NCI-H82 (cell line): ENCODE measurements around the gene DHX34.
"Not testable (repeated sequence)": the region's sequence is repeated elsewhere in the genome, so short reads cannot be mapped to it uniquely, and the experiment has no call there.

ENCODE experiments used
- DNase-seq: peaks from one replicate; lab custom pipeline; 2025; lab: John Stamatoyannopoulos, UW

DHX34 gene

DNA sequence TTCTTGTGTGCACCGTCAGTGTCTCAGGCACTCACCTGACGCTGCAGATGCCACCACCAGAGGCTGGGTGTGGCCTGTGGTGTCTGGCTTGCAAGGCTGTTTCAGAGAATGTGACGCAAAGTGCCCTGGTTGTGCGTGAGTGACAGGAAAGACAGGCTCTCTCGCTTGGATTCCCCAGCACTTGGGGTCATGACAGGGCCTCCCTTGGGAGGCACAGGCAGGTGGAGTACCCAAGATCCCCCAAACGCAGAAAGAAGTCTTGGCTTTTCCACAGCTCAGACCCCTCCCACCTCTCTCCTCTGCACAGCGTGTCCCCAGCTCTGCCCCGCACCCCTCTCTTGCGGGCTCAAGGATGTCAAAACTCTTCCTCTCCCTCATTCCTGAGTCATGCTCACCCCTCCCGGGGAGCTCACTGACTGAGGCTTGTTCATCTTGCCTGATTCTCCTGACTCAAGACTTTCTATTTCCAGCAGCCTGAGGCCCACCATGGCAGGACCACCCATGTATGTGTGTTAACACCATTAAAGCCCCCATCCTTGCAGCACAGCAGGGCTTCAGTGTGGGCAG is 21.0 kb downstream of the DHX34 start:
- no peak for DNase-seq

DNA sequence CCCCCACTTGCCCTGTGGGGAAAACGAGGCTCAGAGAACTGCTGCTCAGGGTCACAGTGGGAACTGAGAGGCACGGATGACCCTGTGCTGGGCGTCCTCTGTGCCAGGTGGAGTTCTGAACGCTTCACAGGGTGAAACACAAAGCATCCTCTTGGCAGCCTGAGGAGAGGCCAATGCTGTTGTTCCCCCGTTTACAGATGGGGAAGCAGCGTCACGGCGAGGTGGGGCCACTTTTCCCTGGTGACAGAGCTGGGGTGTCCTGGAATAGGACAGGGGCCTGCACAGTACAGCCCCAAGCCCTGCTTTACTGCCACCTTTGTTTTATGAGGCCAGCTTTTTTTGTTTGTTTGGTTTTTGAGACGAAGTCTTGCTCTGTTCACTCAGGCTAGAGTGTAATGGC is 22.1 kb downstream of the DHX34 start:
- DNase-seq = no peak

DNA sequence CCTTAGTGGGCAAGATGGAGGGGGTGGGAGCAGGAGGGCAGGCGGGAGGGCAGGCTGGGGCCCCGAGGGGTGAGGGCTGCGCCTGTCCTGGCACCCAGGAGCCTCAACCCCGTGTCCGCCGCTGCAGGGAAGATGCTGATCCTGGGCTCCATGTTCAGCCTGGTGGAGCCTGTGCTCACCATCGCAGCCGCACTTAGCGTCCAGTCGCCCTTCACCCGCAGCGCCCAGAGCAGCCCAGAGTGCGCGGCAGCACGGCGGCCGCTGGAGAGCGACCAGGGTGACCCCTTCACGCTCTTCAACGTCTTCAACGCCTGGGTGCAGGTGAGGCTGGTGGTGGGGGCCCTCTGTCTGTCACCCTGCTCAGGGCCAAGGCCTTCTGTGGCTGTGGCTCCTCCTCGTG is 23.5 kb downstream of the DHX34 start:
- no peak for DNase-seq

DNA sequence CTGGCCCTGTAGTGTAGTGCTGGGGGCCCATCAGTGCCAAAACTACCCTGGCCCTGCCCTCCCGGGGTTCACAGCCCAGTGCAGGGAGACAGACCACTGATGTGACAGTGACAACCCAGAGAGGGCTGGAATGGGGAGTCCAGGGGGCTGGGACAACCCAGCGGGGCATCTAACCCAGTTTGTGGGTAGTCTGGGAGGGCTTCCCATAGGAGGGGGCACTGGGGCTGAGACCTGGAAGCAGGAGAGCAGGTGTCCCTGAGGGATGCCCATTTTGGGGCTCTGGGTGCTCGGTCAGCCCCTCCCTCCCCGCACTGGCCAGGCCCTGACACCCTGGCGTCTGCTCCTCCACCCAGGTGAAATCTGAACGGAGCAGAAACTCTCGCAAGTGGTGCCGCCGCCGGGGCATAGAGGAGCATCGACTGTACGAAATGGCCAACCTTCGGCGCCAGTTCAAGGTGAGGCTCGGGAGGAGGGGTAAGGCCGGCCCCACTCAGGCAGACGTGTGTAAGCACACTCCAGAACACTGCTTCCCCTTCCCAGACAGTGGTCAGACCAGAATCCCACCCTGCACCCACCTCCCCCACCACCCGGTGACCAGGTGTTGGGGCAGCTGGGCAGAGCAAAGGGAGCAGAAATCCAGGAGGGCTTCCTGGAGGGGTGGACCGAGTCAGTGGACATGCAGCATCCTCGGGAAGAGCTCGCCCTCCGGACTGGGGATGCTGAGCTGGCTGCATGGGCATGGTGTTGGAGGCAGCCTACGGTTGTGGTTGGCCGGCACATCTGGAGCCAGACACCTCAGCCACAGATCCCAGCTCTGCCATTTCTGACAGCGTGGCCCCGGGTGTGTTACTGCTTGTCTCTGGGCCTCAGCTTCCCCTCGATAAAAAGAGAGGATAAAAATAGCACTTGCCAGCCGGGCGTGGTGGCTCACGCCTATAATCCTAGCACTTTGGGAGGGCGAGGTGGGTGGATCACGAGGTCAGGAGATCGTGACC is 24.4 kb downstream of the DHX34 start:
- no peak for DNase-seq

DNA sequence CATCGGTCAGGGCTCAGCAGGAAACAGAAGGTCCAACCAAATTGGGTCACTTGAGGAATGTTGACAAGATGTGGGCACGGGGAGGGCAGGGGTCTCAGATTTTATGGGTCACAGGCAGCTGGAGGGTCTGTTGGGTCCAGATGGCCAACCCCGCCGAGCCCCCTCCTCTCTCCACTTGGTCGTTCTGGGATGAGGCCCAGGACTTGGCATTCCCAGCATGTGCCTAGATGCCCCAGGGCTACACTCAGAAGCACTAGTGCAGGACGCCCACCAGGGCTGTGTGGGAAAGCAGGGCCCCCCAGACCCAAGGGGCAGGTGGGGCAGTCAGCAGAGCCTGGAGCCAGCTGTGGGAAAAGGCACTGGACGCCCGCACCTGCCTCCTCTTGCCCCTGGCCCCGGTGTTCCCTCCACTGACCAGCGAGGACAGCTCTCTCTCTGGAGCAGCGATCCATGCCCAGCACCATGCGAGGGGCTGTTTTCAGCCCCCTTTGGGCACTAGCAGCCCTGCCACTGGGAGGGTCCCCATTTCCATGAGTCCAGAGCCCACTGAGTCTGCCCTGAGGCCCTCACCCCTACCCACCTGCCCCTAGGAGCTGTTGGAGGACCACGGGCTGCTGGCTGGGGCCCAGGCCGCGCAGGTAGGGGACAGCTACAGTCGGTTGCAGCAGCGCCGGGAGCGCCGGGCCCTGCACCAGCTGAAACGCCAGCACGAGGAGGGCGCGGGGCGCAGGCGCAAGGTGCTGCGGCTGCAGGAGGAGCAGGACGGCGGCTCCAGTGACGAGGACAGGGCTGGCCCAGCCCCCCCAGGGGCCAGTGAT is 26.0 kb downstream of the DHX34 start:
- DNase-seq = no peak

DNA sequence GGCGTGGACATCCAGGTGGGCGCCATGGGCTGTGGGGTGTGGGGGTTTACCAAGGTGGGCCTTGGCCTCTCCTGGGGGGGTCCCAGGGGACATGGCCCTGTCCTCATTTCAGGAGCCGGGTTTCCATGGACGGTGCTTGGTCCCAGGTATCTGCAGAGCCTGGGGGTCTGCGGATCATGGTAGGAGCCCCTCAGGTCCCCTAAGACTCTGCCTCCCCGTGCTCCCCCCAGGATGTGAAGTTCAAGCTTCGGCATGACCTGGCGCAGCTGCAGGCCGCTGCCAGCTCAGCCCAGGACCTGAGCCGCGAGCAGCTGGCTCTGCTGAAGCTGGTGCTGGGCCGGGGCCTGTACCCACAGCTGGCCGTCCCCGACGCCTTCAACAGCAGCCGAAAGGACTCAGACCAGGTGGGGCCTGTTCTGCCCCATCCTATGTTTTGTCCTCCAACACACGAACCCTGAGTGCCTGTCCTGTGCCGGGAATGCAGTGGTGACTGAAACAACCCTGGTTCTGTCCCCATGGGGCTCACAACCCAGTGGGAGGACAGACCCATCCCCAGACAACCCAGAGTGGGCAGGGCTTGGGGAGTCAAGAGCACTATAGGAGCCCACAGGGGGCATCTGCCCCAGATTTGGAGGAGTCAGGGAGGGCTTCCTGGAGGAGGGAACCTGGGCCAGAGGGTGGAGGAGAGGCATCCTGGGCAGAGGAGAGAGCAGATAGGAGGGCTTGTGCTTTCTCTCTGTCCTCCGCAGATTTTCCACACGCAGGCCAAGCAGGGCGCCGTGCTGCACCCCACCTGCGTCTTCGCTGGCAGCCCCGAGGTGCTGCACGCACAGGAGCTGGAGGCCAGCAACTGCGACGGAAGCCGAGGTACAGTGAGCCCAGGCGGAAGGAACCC is 26.8 kb downstream of the DHX34 start:
- no peak for DNase-seq

DNA sequence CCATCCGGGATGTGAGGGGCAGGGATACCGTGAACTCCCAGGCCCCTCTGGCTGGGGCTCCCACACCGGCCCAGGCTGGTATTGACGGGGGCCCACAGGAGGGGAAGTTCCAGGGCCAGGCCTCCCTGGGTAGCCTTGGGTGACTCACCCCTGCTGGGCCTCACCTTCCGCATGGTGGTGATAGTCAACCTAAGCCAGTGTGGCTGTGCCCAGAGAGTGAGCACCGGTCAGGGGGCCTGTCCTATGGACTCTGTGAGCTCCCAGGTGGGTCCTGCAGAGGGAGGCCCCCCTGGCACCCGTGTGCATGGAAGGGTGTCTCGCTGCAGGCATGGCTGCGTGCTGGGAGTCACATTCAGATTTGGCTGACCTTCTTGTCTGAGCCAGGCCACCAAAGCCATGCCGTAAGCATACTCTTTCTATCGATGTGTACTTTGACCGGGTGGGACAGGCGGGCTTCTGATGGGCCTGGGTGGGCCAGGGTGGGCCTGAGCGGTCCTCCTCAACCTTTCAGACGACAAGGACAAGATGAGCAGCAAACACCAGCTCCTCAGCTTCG is 27.6 kb downstream of the DHX34 start:
- DNase-seq = no peak

DNA sequence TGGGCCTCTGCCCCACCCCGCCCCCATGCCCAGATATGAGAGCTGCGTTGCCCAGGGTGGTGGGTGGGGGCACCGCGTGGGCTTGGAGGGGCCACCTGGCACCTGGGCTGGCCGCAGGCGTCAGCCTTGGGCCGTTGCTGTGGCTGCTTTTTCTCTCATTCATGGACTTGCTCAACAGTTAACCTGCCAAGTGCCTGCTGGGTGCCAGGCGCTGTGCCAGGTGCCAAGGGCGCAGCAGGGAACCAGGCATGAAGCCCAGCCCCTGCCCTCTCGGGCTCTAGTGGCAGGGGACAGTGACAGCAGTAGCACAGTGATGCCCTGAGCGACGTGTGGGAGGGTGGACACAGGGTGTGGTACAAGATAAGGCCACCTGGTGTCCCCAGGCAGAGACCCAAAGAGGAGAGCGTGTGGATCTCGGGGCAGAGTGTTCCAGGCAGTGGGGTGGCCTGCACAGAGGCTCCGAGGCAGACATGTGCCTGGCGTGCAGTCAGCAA is 28.1 kb downstream of the DHX34 start:
- no peak for DNase-seq

DNA sequence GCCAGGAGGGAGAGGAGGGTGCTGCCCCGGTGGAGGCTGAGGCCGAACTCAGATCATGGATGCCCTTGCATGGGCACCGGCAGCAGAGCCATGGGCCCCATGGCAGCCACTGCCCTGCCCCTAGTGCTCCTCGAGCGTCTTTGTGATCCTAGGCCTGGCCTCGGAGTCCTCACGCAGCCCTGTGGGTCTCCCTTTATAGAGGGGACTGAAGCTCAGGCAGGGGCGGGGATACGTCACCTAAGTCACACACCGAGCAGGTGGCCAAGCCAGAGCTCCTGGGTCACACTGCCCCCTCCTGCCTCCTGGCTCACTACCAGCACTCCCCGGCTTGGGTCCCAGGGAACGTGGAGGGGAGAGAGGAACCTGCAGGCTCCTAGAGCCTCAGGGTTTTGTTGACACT is 28.7 kb downstream of the DHX34 start:
- DNase-seq = peak; percentile 27

DNA sequence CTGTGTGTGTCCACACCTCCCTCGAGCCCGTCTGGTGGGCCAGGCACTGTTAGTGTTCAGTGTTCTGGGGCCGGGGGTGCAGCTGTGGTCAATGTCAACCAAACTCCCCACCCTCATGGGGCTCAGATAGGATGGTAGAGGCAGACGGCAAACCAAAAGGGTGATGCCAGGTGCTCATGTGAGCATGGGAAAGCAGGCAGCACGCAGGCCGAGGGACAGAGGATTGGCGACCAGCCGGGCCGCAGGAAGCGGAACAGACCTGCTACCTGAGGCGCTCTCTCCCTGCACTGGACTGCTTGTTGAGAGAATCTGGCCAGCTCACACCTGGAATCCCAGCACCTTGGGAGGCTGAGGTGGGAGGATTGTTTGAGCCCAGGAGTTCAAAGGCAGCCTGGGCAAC is 29.1 kb downstream of the DHX34 start:
- DNase-seq = no peak

DNA sequence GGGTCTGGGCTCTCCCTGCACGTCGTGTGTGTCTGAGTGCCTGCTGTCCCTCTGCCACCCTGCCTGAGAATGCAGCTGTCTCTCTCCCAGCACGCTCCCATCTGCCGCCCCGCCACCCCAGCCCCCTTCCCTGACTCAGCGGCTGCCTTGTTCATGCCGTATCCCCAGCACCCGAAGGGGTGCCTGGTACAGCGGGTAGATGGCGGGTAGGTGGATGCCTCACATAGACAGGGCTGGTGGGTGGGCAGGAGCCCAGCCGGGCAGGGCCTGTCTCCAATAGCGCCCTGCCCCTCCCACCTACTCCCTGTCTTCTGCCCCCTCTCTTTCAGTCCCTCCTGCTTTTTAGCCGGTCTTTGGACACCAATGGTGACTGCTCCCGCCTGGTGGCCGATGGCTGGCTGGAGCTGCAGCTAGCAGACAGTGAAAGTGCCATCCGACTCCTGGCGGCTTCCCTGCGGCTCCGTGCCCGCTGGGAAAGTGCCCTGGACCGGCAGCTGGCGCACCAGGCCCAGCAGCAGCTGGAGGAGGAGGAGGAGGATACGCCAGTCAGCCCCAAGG is 30.3 kb downstream of the DHX34 start:
- DNase-seq = peak; percentile 71

DNA sequence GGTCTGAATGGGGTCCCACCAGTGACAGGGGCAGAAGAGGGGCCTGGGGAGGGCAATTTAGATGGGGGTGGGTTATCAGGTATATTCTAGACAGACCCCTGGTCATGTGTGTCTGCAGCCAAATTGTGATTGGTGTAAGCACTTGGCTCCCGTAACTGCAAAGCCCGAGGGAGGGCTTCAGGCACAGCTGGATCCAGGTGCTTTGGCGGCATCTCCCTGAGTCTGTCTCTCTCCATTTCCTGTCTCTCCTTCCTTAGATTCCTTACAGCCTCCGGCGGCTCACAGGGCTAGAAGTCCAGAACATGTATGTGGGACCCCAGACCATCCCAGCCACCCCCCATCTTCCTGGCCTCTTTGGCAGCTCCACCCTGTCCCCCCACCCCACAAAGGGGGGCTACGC is 31.4 kb downstream of the DHX34 start:
- no peak for DNase-seq

DNA sequence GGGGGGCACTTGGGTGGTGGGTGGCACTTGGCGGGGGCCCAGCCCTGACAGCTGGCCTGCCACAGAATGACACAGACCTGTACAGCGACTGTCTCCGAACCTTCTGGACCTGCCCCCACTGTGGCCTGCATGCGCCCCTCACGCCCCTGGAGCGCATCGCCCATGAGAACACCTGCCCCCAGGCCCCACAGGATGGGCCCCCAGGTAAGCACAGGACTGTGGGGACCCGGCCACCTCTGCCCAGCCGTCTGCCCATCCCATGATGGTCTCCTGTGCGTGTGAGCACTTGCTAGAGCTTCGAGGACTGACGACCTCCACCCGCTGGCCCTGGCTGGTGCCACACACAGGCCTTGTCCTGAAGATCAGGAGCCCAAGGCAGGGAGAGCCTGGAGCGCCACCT is 32.0 kb downstream of the DHX34 start:
- DNase-seq = no peak

DNA sequence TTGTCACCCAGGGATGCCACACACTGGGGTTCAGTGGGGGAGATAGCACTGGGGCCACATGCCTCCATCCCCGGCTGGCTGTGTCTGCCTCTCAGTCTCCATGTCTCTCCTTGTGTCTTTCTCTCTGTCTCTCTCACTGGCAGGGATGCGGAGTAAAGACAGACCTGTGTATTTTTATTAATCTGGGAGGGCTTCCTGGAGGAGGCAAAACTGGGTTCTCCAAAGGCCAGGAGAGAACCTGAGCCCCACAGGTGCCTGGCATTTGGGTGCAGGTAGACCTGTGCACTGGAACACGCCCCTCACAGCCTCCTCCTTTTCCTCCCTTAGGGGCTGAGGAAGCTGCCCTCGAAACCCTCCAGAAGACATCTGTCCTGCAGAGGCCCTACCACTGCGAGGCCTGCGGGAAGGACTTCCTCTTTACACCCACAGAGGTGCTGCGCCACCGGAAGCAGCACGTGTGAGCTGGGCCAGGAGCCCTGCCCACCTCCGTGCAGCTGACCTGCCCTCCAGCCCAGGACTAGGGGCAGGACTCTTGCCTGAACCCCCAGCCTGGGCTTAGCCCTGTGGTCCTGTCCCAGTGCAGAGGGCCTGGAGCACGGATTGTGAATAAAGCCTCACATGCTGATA is 32.7 kb downstream of the DHX34 start:
- DNase-seq = no peak

DNA sequence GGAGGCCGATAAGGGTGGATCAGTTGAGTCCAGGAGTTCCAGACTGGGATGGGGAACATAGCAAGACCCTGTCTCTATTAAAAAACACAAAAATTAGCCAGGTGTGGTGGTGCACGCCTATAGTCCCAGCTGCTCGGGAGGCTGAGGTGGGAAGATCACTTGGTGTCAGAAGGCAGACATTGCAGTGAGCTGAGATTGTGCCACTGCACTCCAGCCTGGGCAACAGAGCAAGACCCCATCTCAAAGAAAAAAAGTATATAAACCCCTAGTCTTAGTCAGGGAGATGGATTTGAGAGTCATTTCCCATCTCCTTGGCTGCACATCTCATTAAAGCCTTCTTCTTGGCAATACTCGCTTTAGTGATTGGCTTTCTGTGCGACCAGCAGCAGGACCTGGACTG is 34.8 kb downstream of the DHX34 start:
- DNase-seq = not testable (repeated sequence)

DNA sequence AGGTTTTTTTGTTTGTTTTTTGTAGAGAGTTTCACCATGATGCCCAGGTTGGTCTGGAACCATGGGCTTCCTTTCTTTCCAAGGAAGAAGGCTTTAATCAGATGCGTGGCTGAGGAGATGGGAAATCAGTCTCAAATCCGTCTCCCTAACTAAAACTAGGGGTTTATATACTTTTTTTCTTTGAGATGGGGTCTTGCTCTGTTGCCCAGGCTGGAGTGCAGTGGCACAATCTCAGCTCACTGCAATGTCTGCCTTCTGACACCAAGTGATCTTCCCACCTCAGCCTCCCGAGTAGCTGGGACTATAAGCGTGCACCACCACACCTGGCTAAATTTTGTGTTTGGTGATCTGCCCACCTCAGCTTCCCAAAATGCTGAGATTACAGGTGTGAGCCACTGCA is 35.4 kb downstream of the DHX34 start:
- DNase-seq = not testable (repeated sequence)

DNA sequence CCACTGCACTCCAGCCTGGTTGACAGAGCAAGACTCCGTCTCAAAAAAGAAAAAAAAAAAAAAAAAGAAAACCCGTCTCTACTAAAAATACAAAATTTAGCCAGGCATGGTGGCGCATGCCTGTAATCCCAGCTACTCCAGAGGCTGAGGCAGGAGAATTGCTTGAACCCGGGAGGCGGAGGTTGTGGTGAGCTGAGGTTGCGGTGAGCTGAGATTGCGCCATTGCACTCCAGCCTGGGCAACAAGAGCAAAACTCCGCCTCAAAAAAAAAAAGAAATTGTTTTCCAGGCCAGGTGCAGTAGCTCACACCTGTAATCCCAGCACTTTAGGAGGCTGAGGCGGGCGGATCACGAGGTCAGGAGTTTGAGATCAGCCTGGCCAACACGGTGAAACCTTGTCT is 37.5 kb downstream of the DHX34 start:
- DNase-seq = not testable (repeated sequence)

DNA sequence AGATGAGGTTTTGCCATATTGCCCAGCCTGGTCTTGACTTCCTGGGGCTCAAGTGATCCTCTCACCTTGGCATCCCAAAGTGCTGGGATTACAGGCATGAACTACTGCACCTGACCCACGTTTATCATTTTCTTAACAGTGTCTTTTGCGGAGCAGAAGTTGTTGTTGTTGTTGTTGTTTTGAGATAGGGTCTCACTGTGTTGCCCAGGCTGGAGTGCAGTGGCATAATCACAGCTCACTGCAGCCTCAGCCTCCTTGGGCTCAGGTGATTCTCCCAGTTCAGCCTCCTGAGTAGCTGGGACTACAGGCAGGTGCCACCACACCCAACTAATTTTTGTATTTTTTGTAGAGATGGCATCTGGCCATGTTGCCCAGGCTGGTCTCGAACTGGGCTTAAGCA is 38.5 kb downstream of the DHX34 start:
- DNase-seq = not testable (repeated sequence)

DNA sequence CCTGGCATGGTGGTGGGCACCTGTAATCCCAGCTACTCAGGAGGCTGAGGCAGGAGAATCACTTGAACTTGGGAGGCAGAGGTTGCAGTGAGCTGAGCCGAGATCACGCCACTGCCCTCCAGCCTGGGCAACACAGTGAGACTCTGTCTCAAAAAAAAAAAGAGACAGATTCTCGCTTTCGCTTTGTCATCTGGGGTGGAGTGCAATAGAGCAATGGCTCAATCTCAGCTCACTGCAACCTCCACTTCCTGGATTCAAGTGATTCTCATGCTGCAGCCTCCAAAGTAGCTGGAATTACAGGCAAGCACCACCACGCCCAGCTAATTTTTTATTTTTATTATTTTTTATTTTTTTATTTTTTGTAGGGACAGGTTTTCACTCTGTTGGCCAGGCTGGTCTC is 39.6 kb downstream of the DHX34 start:
- DNase-seq = not testable (repeated sequence)

DNA sequence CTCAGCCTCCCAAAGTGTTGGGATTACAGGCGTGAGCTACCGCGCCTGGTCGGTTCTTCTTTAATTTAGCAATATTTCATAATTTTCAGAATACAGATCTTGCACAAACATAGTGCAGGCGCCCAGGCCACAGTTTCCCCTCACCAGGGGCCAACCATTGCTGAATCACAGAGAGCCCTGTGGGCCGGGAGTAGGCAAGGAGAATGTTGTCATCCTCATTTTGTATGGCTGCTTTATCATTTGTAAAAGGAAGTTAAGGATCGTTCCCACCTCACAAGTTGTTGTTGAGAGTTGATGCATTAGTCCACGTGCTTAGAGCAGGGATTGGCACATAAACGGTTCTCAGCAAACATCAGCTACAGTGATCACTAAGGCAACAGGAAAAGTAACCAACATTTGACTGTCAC is 40.0 kb downstream of the DHX34 start:
- DNase-seq = no peak
